Left lung (tissue), 10 donors: ENCODE results near the gene CWC15. TPM values are rescaled to one million over a fixed set of nuclear protein-coding genes. Genes with fewer than 3 reads are reported as not detected.

Experiments used
- ATAC-seq: fragments of 200-7000 bp; cut with Tn5 transposase; one replicate; pipeline ENCODE4 v1.9.1; 2020; ENCODE audit warnings: moderate library complexity
- DNase-seq, 4 donors: peaks; one replicate each; pipeline ENCODE4 v3.0.0-alpha.2; 2013 to 2020
- H3K27ac ChIP-seq, 2 donors: fragments of 200-600 bp; sonication (generic) in 1 of 2; one replicate each; pipeline versions ENCODE4 v1.5.0 to v1.8.0; 2020 to 2021
- H3K27me3 ChIP-seq, 2 donors: fragments of 200-600 bp; sonication (generic) in 1 of 2; one replicate each; pipeline versions ENCODE4 v1.5.0 to v1.8.0; 2020 to 2021
- H3K36me3 ChIP-seq, 2 donors: fragments of 200-600 bp; sonication (generic) in 1 of 2; one replicate each; pipeline versions ENCODE4 v1.5.0 to v1.8.0; 2020 to 2021
- H3K4me1 ChIP-seq, 2 donors: fragments of 200-600 bp; one replicate each; pipeline ENCODE4 v1.8.0; 2021
- H3K4me3 ChIP-seq, 2 donors: fragments of 200-600 bp; sonication (generic) in 1 of 2; one replicate each; pipeline versions ENCODE4 v1.5.0 to v1.8.0; 2020 to 2021; ENCODE audit warnings: mild to moderate bottlenecking in 1 of 2
- H3K9me3 ChIP-seq, 2 donors: fragments of 200-600 bp; sonication (generic) in 1 of 2; one replicate each; pipeline versions ENCODE4 v1.5.0 to v1.8.0; 2020 to 2021
- intact Hi-C, 2 donors: fragments of 100-400 bp; cut with DNase I; formaldehyde crosslinking; loops; one replicate each; pipeline versions ENCODE4 v1.11.2 to v1.14.2; 2022
- polyA plus RNA-seq, 6 donors: library from polyadenylated mRNA; unstranded; fragments of 120-200 nt; gene quantifications; one replicate each; pipeline ENCODE4 v1.2.1, GENCODE V29; 2013; ENCODE audit not compliant: insufficient read length in 6 of 6
- total RNA-seq, 2 donors: library from RNA; stranded (reverse); fragmentation: NEBNext Ultra II Directional; extraction: Animal tissue kit (Norgen Biotek cat#: 25700); gene quantifications; one replicate each; pipeline ENCODE4 v1.2.1, GENCODE V29; 2021
- TF ChIP-seq, protein P1 (sequence below), 2 donors: fragments of 200-600 bp; sonication (generic) in 1 of 2; IDR thresholded peaks; one replicate each; pipeline versions ENCODE4 v1.5.0 to v1.8.0; 2021; ENCODE audit warnings: antibody characterized with exemption in 2 of 2
- donor health status: DM: no; HTN: yes; CAD: no.
- donor health status: DM: no; HTN: no; CAD: no.

CWC15 gene
- total and polyA plus RNA-seq, 8 donors: 43.3 to 108 (median 97.6) TPM

DNA sequence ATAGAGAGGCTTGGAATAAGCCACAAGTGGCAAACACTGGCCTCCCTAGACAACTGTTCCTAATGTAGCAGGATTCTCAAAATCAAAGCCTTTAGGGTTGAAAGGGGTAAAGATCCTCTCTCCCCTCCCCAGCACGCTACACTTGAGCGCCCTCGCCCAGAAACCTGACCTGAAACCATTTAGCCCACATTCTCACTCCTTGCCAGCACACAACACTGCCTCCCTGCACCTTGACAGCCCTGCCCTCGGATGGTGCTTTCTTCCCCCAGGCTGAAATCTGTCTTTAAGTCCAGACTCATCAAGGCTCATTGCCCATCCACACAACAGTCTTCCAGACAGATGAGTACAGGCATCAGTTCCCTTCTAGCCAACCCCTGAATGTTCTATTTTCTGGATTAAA is 26.5 kb downstream of the CWC15 start:
- H3K27ac ChIP-seq: no peak overlapping the region
- DNase-seq (no peak), ATAC-seq (no peak)
- H3K27me3 ChIP-seq: no peaks in the 10 kb centered on the region
- H3K4me3 ChIP-seq: no peak overlapping the region
- no peaks in the 10 kb centered on the region for H3K4me1 ChIP-seq
- H3K36me3 ChIP-seq: no peaks in the 10 kb centered on the region
- no peaks in the 10 kb centered on the region for H3K9me3 ChIP-seq
- TF ChIP-seq, protein P1, sequence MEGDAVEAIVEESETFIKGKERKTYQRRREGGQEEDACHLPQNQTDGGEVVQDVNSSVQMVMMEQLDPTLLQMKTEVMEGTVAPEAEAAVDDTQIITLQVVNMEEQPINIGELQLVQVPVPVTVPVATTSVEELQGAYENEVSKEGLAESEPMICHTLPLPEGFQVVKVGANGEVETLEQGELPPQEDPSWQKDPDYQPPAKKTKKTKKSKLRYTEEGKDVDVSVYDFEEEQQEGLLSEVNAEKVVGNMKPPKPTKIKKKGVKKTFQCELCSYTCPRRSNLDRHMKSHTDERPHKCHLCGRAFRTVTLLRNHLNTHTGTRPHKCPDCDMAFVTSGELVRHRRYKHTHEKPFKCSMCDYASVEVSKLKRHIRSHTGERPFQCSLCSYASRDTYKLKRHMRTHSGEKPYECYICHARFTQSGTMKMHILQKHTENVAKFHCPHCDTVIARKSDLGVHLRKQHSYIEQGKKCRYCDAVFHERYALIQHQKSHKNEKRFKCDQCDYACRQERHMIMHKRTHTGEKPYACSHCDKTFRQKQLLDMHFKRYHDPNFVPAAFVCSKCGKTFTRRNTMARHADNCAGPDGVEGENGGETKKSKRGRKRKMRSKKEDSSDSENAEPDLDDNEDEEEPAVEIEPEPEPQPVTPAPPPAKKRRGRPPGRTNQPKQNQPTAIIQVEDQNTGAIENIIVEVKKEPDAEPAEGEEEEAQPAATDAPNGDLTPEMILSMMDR (IDR thresholded peaks at IDR 0.05): no peak
- intact Hi-C loops: no loop called here

GRCh38 chr11:94941131-94941530 is 32.2 kb downstream of the CWC15 start:
- Histone ChIP-seq H3K36me3 (no peaks in the 10 kb centered on the region), H3K4me3 (no peak overlapping the region), H3K9me3 (no peaks in the 10 kb centered on the region), H3K27me3 (no peaks in the 10 kb centered on the region), H3K27ac (no peak overlapping the region), H3K4me1 (peaks cover 0 to 8% of the 10 kb centered on the region in 2 donors)
- intact Hi-C loops: no loop called here
- DNase-seq (no peak), ATAC-seq (no peak)
- TF ChIP-seq, protein P1 (IDR thresholded peaks at IDR 0.05): no peak

DNA sequence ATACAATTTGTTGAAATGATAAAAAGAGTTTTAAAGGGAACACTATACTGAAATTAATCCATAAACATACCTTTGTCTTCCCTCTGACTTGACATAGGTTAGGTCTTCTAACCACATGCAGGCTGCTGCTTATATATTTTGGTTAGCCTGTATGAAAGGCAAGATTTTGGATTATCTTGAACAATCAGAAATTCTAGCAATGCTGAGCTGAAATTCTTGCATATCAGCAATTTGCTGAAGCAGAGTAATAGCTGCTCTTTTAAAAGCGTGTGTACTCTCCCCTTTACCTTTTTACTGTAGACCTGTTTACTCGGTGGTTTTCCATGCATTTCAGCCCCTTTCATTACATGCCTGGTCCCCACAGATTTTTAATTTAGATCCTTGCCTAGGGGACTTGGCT is 34.0 kb downstream of the CWC15 start:
- Histone ChIP-seq H3K9me3 (no peaks in the 10 kb centered on the region), H3K4me3 (no peak overlapping the region), H3K36me3 (no peaks in the 10 kb centered on the region), H3K27ac (peak overlapping the region in 1 of 2 donors; percentile 18), H3K4me1 (peaks cover 0 to 13% of the 10 kb centered on the region in 2 donors), H3K27me3 (no peaks in the 10 kb centered on the region)
- TF ChIP-seq, protein P1 (IDR thresholded peaks at IDR 0.05): no peak
- intact Hi-C loops: no loop called here
- ATAC-seq (no peak), DNase-seq (no peak)

GRCh38 chr11:94938095-94939055 is 35.0 kb downstream of the CWC15 start:
- Histone ChIP-seq H3K4me1 (peaks cover 0 to 13% of the 10 kb centered on the region in 2 donors), H3K4me3 (no peak overlapping the region), H3K9me3 (no peaks in the 10 kb centered on the region), H3K27ac (peak overlapping the region; percentile 28 to 35), H3K36me3 (no peaks in the 10 kb centered on the region), H3K27me3 (no peaks in the 10 kb centered on the region)
- TF ChIP-seq, protein P1 (IDR thresholded peaks at IDR 0.05): no peak
- DNase-seq: peak in 2 of 4 donors; percentile 49 to 61
- peak; percentile 34 for ATAC-seq
- intact Hi-C loops: no loop called here

- intact Hi-C loops: no loop called here
- DNase-seq: no peak
- no peaks in the 10 kb centered on the region for H3K36me3 ChIP-seq
Measured at GRCh38 chr11:94934846-94935245, 38.5 kb downstream of the CWC15 start.

More at GRCh38 chr11:94934846-94935245, 38.5 kb downstream of the CWC15 start:
- H3K9me3 ChIP-seq: no peaks in the 10 kb centered on the region
- H3K4me3 ChIP-seq: no peak overlapping the region
- H3K27me3 ChIP-seq: no peaks in the 10 kb centered on the region
- H3K4me1 ChIP-seq: peaks cover 0 to 13% of the 10 kb centered on the region in 2 donors
- TF ChIP-seq, protein P1 (IDR thresholded peaks at IDR 0.05): no peak
- peak overlapping the region in 1 of 2 donors; percentile 41 for H3K27ac ChIP-seq
- no peak for ATAC-seq
